IMR-90 (cell line): ENCODE data around the gene CPED1. TPM values are rescaled to one million over a fixed set of nuclear protein-coding genes. Genes with fewer than 3 reads are reported as not detected.

Source experiments
- ATAC-seq: fragments of 200-7000 bp; cut with Tn5 transposase; 2 replicates; pipeline ENCODE4 v1.9.1; 2020; ENCODE audit warnings: low read depth, mild to moderate bottlenecking, moderate library complexity
- BruUV-seq: library from RNA; stranded (reverse); fragments of 400-500 nt; replicated peaks from 2 replicates; lab custom pipeline; 2021; lab: Mats Ljungman, UMichigan
- CTCF ChIA-PET: fragments of 300-600 bp; formaldehyde crosslinking; extraction: SDS; loops from one replicate; lab custom pipeline; 2021; ENCODE audit warnings: antibody characterized with exemption; lab: Yijun Ruan, JAX
- POLR2A ChIA-PET: fragments of 300-600 bp; sonication (Branson Sonifier 250); formaldehyde crosslinking; loops from one replicate; lab custom pipeline; 2022; ENCODE audit warnings: antibody characterized with exemption; ENCODE audit not compliant: unreplicated experiment; lab: Charles Lee
- DNase-seq: peaks from one replicate; pipeline ENCODE4 v3.0.0; 2013
- H2AFZ ChIP-seq: replicated peaks from 2 replicates; pipeline ENCODE3; 2013; ENCODE audit warnings: low read length, mild to moderate bottlenecking; ENCODE audit not compliant: poor library complexity
- H2AK5ac ChIP-seq: 2 replicates; pipeline ENCODE4 v1.6.1; 2013; ENCODE audit warnings: low read depth, low read length, inconsistent platforms
- H2AK9ac ChIP-seq: replicated peaks from 2 replicates; pipeline ENCODE3; 2013; ENCODE audit warnings: mild to moderate bottlenecking, low read depth, low read length, moderate library complexity; ENCODE audit not compliant: poor library complexity
- H2BK120ac ChIP-seq: 2 replicates; pipeline ENCODE4 v1.6.1; 2013; ENCODE audit warnings: low read depth, low read length, inconsistent platforms
- H2BK15ac ChIP-seq: 3 replicates; pipeline ENCODE4 v1.6.1; 2013; ENCODE audit warnings: low read depth, low read length, inconsistent platforms
- H2BK20ac ChIP-seq: 2 replicates; pipeline ENCODE4 v1.6.1; 2013; ENCODE audit warnings: low read depth, mild to moderate bottlenecking, inconsistent platforms, low read length, moderate library complexity
- H2BK5ac ChIP-seq: 2 replicates; pipeline ENCODE4 v1.6.1; 2013; ENCODE audit warnings: mild to moderate bottlenecking, low read depth, low read length, inconsistent platforms; ENCODE audit not compliant: poor library complexity, severe bottlenecking
- H3K14ac ChIP-seq: replicated peaks from 2 replicates; pipeline ENCODE4 v1.6.1; 2013; ENCODE audit warnings: low read depth, low read length, inconsistent platforms
- H3K18ac ChIP-seq: 2 replicates; pipeline ENCODE4 v1.6.1; 2013; ENCODE audit warnings: low read depth, low read length, control low read depth
- H3K23ac ChIP-seq: 2 replicates; pipeline ENCODE4 v1.6.1; 2013; ENCODE audit warnings: low read depth, low read length, inconsistent platforms
- H3K27ac ChIP-seq: 2 replicates; pipeline ENCODE4 v1.5.1; 2013; ENCODE audit warnings: mild to moderate bottlenecking, control low read depth, low read length; ENCODE audit not compliant: insufficient read depth
- H3K27me3 ChIP-seq: 2 replicates; pipeline ENCODE4 v1.6.1; 2013; ENCODE audit warnings: low read length; ENCODE audit not compliant: control insufficient read depth, insufficient read depth
- H3K36me3 ChIP-seq: 2 replicates; pipeline ENCODE4 v1.6.1; 2013; ENCODE audit warnings: low read length, mixed read lengths; ENCODE audit not compliant: control insufficient read depth, insufficient read depth
- H3K4ac ChIP-seq: 2 replicates; pipeline ENCODE4 v1.6.1; 2013; ENCODE audit warnings: low read depth, low read length, inconsistent platforms
- H3K4me1 ChIP-seq: 2 replicates; pipeline ENCODE4 v1.6.1; 2013; ENCODE audit warnings: low read length, mixed read lengths; ENCODE audit not compliant: control insufficient read depth, insufficient read depth
- H3K4me2 ChIP-seq: 2 replicates; pipeline ENCODE4 v1.6.1; 2013; ENCODE audit warnings: low read depth, mild to moderate bottlenecking, control low read depth, low read length, moderate library complexity
- H3K4me3 ChIP-seq: 2 replicates; pipeline ENCODE4 v1.5.1; 2013; ENCODE audit warnings: low read depth, mild to moderate bottlenecking, control low read depth, low read length, moderate library complexity; ENCODE audit not compliant: insufficient read depth
- H3K56ac ChIP-seq: 2 replicates; pipeline ENCODE4 v1.6.1; 2013; ENCODE audit warnings: low read length, inconsistent platforms; ENCODE audit not compliant: insufficient read depth; ENCODE audit errors: extremely low read depth
- H3K79me1 ChIP-seq, 2 experiments: 2 replicates each; pipeline ENCODE4 v1.6.1; 2013; ENCODE audit warnings: low read length in 2 of 2, inconsistent platforms in 1 of 2, low read depth in 1 of 2
- H3K9ac ChIP-seq: 2 replicates; pipeline ENCODE4 v1.6.1; 2013; ENCODE audit warnings: low read depth, low read length, control low read depth
- H3K9me1 ChIP-seq: 2 replicates; pipeline ENCODE4 v1.6.1; 2013; ENCODE audit warnings: low read length, inconsistent platforms; ENCODE audit not compliant: insufficient read depth
- H3K9me3 ChIP-seq: 2 replicates; pipeline ENCODE4 v1.6.1; 2013; ENCODE audit warnings: low read length; ENCODE audit not compliant: control insufficient read depth, insufficient read depth
- H4K20me1 ChIP-seq: 2 replicates; pipeline ENCODE4 v1.6.1; 2013; ENCODE audit warnings: low read length, inconsistent platforms; ENCODE audit not compliant: insufficient read depth
- H4K5ac ChIP-seq: 2 replicates; pipeline ENCODE4 v1.6.1; 2013; ENCODE audit warnings: mild to moderate bottlenecking, low read depth, low read length, control low read depth
- H4K8ac ChIP-seq, 2 experiments: 2 replicates each; pipeline ENCODE4 v1.6.1; 2013; ENCODE audit warnings: low read depth in 2 of 2, low read length in 2 of 2, control low read depth in 1 of 2, inconsistent platforms in 1 of 2
- H4K91ac ChIP-seq: 2 replicates; pipeline ENCODE4 v1.6.1; 2013; ENCODE audit warnings: low read depth, low read length, inconsistent platforms; ENCODE audit not compliant: insufficient read depth
- BHLHE40 ChIP-seq: fragments of 150-350 bp; IDR thresholded peaks from 2 replicates; pipeline ENCODE4 v1.6.1; 2016; ENCODE audit warnings: mild to moderate bottlenecking, low read depth, low read length
- CEBPB ChIP-seq: IDR thresholded peaks from 2 replicates; pipeline ENCODE4 v1.6.1; 2012; ENCODE audit warnings: low read depth, low read length, improper control_type of control experiment
- CHD1 ChIP-seq: IDR thresholded peaks from 2 replicates; pipeline ENCODE4 v1.6.1; 2012; ENCODE audit warnings: low read depth, low read length, improper control_type of control experiment
- MAFK ChIP-seq: IDR thresholded peaks from 2 replicates; pipeline ENCODE4 v1.6.1; 2012; ENCODE audit warnings: low read depth, low read length, improper control_type of control experiment
- MAZ ChIP-seq: IDR thresholded peaks from 2 replicates; pipeline ENCODE4 v1.6.1; 2012; ENCODE audit warnings: low read depth, mild to moderate bottlenecking, low read length, improper control_type of control experiment, moderate library complexity, borderline replicate concordance
- MXI1 ChIP-seq: IDR thresholded peaks from 2 replicates; pipeline ENCODE4 v1.6.1; 2012; ENCODE audit warnings: low read depth, mild to moderate bottlenecking, low read length, moderate library complexity, borderline replicate concordance
- NFE2L2 ChIP-seq: fragments of 150-350 bp; IDR thresholded peaks from 2 replicates; pipeline ENCODE4 v1.6.1; 2016; ENCODE audit warnings: low read depth, mild to moderate bottlenecking, low read length
- POLR2A ChIP-seq: IDR thresholded peaks from 2 replicates; pipeline ENCODE4 v1.6.1; 2012; ENCODE audit warnings: mild to moderate bottlenecking, low read depth, low read length
- RAD21 ChIP-seq: IDR thresholded peaks from 2 replicates; pipeline ENCODE4 v1.6.1; 2012; ENCODE audit warnings: low read length, improper control_type of control experiment
- RCOR1 ChIP-seq: IDR thresholded peaks from 2 replicates; pipeline ENCODE4 v1.6.1; 2012; ENCODE audit warnings: mild to moderate bottlenecking, low read length, improper control_type of control experiment; ENCODE audit not compliant: insufficient replicate concordance
- RFX5 ChIP-seq: IDR thresholded peaks from 2 replicates; pipeline ENCODE4 v1.8.0; 2012; ENCODE audit warnings: low read depth, mild to moderate bottlenecking, low read length, moderate library complexity
- SMC3 ChIP-seq: fragments of 150-350 bp; IDR thresholded peaks from 2 replicates; pipeline ENCODE4 v1.6.1; 2016; ENCODE audit warnings: low read depth, mild to moderate bottlenecking, antibody characterized with exemption, low read length, moderate library complexity
- WGBS, 2 experiments: methylation state at CpG; one replicate each; pipeline versions ENCODE4 v1.1.5 to v1.1.7; 2013; ENCODE audit warnings: missing lambda C conversion rate in 2 of 2; ENCODE audit not compliant: insufficient read length in 1 of 2; ENCODE audit errors: extremely low coverage in 2 of 2; 5-methylcytosine and 5-hydroxymethylcytosine counted together
- dilution Hi-C: fragments of 300-500 bp; cut with HindIII; formaldehyde crosslinking; loops from one replicate; pipeline ENCODE4 v1.14.3; 2018; ENCODE audit warnings: low sequenced_read_pairs; ENCODE audit not compliant: unreplicated experiment
- in situ Hi-C: fragments of 300-500 bp; cut with MboI; formaldehyde crosslinking; loops from 3 replicates; pipeline ENCODE4 v1.14.3; 2019; ENCODE audit warnings: low sequenced_read_pairs, inconsistent platforms, mixed read lengths
- intact Hi-C: fragments of 100-400 bp; cut with micrococcal nuclease; formaldehyde crosslinking; loops from 2 replicates; pipeline ENCODE4 v1.10.0; 2022
- polyA plus RNA-seq, 3 experiments: library from polyadenylated mRNA; depleted of rRNA; stranded (reverse); fragments of >200 nt; gene quantifications; 2 replicates each; pipeline ENCODE4 v1.2.3, GENCODE V29; 2012; ENCODE audit warnings: low replicate concordance in 1 of 3
- total RNA-seq: library from RNA; depleted of rRNA; stranded (reverse); fragments of >200 nt; gene quantifications from 2 replicates; pipeline ENCODE4 v1.2.3, GENCODE V29; 2012
- TF ChIP-seq, protein P1 (sequence below): fragments of 150-350 bp; IDR thresholded peaks from 2 replicates; pipeline ENCODE4 v1.6.1; 2016; ENCODE audit warnings: low read depth, mild to moderate bottlenecking, low read length, moderate library complexity, borderline replicate concordance
- TF ChIP-seq, protein P2 (sequence below): conservative IDR thresholded peaks from 2 replicates; pipeline ENCODE4 v1.5.1; 2012; ENCODE audit warnings: mild to moderate bottlenecking, low read depth, low read length, improper control_type of control experiment

CPED1 gene
- total and polyA plus RNA-seq, 2 of the 4 experiments (the other 2 are of a cell fraction): 31.2 to 96.8 TPM

DNA sequence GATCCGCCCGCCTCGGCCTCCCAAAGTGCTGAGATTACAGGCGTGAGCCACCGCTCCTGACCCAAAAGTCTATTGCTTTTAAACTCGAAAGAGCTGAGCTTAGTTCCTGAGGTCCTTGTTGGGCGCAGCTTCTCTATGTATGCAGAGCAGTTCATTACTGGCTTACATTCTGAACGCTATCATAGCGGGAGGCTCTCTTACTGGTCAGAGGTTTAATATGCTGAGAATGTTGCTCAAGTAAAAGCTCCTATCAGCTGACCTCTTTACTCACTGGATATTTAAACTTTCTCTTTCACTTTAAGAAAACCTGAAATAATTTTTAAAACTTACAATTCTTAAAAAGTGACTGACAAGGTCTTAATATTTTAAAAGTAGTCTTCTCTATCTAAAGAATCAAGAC, 179.5 kb downstream of the CPED1 start:
- no TSS peak for BruUV-seq
- ATAC-seq: no peak
- Histone ChIP-seq H4K91ac (no peak overlapping the region), H2BK20ac (no peak overlapping the region), H4K5ac (no peak overlapping the region), H3K79me1 (peaks cover 2 to 15% of the 10 kb centered on the region in 2 experiments; a peak in 2 of 4 replicates), H4K8ac (no peak overlapping the region), H3K56ac (no peak overlapping the region), H3K9me3 (no peaks in the 10 kb centered on the region), H4K20me1 (no peaks in the 10 kb centered on the region), H3K4ac (no peak overlapping the region), H2BK5ac (no peak overlapping the region), H3K27me3 (no peaks in the 10 kb centered on the region), H3K9me1 (no peaks in the 10 kb centered on the region), H2AFZ (no peak overlapping the region), H3K23ac (no peak overlapping the region), H3K18ac (no peak overlapping the region), H2BK120ac (no peak overlapping the region), H2BK15ac (no peak overlapping the region), H3K36me3 (no peaks in the 10 kb centered on the region; the same call in 1 of the 2 replicates), H2AK9ac (no peak overlapping the region), H3K4me2 (no peak overlapping the region), H3K14ac (no peak overlapping the region), H2AK5ac (no peak overlapping the region), H3K9ac (no peak overlapping the region), H3K27ac (no peak overlapping the region), H3K4me1 (no peaks in the 10 kb centered on the region), H3K4me3 (no peak overlapping the region)
- in situ Hi-C loops (no loop called here), intact Hi-C loops (no loop called here), dilution Hi-C loops (no loop called here)
- TF ChIP-seq POLR2A (no peak), RCOR1 (no peak), RFX5 (no peak), CEBPB (no peak), NFE2L2 (no peak), MAZ (no peak), MAFK (no peak), SMC3 (no peak), RAD21 (no peak), MXI1 (no peak), CHD1 (no peak), BHLHE40 (no peak)
- TF ChIP-seq, protein P1, sequence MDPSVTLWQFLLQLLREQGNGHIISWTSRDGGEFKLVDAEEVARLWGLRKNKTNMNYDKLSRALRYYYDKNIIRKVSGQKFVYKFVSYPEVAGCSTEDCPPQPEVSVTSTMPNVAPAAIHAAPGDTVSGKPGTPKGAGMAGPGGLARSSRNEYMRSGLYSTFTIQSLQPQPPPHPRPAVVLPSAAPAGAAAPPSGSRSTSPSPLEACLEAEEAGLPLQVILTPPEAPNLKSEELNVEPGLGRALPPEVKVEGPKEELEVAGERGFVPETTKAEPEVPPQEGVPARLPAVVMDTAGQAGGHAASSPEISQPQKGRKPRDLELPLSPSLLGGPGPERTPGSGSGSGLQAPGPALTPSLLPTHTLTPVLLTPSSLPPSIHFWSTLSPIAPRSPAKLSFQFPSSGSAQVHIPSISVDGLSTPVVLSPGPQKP: no peak
- TF ChIP-seq, protein P2, sequence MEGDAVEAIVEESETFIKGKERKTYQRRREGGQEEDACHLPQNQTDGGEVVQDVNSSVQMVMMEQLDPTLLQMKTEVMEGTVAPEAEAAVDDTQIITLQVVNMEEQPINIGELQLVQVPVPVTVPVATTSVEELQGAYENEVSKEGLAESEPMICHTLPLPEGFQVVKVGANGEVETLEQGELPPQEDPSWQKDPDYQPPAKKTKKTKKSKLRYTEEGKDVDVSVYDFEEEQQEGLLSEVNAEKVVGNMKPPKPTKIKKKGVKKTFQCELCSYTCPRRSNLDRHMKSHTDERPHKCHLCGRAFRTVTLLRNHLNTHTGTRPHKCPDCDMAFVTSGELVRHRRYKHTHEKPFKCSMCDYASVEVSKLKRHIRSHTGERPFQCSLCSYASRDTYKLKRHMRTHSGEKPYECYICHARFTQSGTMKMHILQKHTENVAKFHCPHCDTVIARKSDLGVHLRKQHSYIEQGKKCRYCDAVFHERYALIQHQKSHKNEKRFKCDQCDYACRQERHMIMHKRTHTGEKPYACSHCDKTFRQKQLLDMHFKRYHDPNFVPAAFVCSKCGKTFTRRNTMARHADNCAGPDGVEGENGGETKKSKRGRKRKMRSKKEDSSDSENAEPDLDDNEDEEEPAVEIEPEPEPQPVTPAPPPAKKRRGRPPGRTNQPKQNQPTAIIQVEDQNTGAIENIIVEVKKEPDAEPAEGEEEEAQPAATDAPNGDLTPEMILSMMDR: no peak
- ChIA-PET CTCF (no interaction called here), POLR2A (no interaction called here)
- DNase-seq: peak; percentile 48
- no CpG with 5 or more reads among the region's 9 CpGs for WGBS, 2 experiments
